GM12878 (cell line): ENCODE results near the gene RAP1GDS1.

ENCODE experiments used
- CTCF ChIP-seq, 3 experiments: IDR thresholded peaks in 2 of 3; conservative IDR thresholded peaks in 1 of 3; 2 replicates each; pipeline ENCODE4 v1.5.1; 2011; ENCODE audit warnings: low read depth in 3 of 3, low read length in 3 of 3, mild to moderate bottlenecking in 3 of 3, control low read depth in 2 of 3, moderate library complexity in 2 of 3, inconsistent platforms in 1 of 3, mixed read lengths in 1 of 3; ENCODE audit not compliant: control insufficient read depth in 2 of 3, insufficient read depth in 1 of 3; ENCODE audit errors: extremely low read depth in 1 of 3
- HDGF ChIP-seq: fragments of 450-650 bp; IDR thresholded peaks from 2 replicates; pipeline ENCODE4 v1.6.1; 2016; ENCODE audit warnings: antibody characterized with exemption
- LARP7 ChIP-seq: fragments of 450-650 bp; IDR thresholded peaks from 2 replicates; pipeline ENCODE4 v1.6.1; 2017; ENCODE audit warnings: mild to moderate bottlenecking
- ZBTB11 ChIP-seq: fragments of 450-650 bp; formaldehyde crosslinking; IDR thresholded peaks from 2 replicates; pipeline ENCODE4 v1.5.0; 2022; ENCODE audit warnings: mild to moderate bottlenecking, missing genetic modification characterization

GRCh38 chr4:98318521-98318920 is 57.3 kb downstream of the RAP1GDS1 start:
- TF ChIP-seq LARP7 (no peak), HDGF (no peak), ZBTB11 (CRISPR knock-in tag) (no peak), CTCF (IDR thresholded peaks at IDR 0.05 in 2 of 3, conservative IDR thresholded peaks at IDR 0.05 in 1 of 3; ENCODE audit: control insufficient read depth in 2 of 3, extremely low read depth in 1 of 3, insufficient read depth in 1 of 3, low read depth in 3 of 3, low read length in 3 of 3) (no peak)
